ENCODE results near the gene TM2D3. TPM values are rescaled to one million over a fixed set of nuclear protein-coding genes. Genes with fewer than 3 reads are reported as not detected.
"Not testable (repeated sequence)": the region's sequence is repeated elsewhere in the genome, so short reads cannot be mapped to it uniquely, and the experiment has no call there.

TM2D3 gene
- total RNA-seq, 1 donor from 2014 or later: 51.2 TPM

- TF ChIP-seq CTCF (IDR thresholded peaks at IDR 0.05; ENCODE audit: unreplicated experiment): no peak
- DNase-seq (ENCODE audit: low spot score in 2 of 2, unreplicated experiment in 2 of 2): no peak
- H3K27ac Mint-ChIP-seq: no peak overlapping the region
These were observed 6.0 kb upstream of the TM2D3 start for GRCh38 chr15:101657968-101658784.

DNA sequence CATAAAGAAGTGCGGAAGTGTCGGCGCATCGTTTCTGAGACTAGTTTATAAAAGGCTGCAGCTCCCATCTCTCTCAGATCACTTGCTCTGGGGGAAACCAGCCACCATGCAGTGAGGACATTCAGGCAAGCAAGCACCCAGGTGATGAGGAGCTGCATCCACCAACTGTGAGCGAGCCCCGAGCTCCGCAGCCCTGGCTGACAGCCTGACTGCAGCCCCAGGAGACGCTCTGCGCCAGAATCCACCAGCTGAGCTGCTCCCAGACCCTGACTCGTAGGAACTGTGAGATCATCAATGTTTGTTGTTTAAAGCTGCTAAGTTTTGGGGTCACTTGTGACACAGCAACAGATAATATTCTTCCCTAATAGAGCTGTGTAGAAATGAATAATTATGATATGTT is 5.0 kb upstream of the TM2D3 start:
- Mint-ChIP-seq H3K4me3 (no peak overlapping the region), H3K4me1 (peaks cover 4% of the 10 kb centered on the region), H3K27me3 (ENCODE audit: low read depth) (no peaks in the 10 kb centered on the region), H3K9me3 (no peaks in the 10 kb centered on the region), H3K27ac (no peak overlapping the region), H3K36me3 (peaks cover 8% of the 10 kb centered on the region)
- no peak for DNase-seq (ENCODE audit: low spot score in 2 of 2, unreplicated experiment in 2 of 2)
- TF ChIP-seq CTCF (IDR thresholded peaks at IDR 0.05; ENCODE audit: unreplicated experiment): no peak

More at GRCh38 chr15:101657968-101658784, 6.0 kb upstream of the TM2D3 start:
- Mint-ChIP-seq H3K4me1 (peaks cover 4% of the 10 kb centered on the region), H3K27me3 (ENCODE audit: low read depth) (no peaks in the 10 kb centered on the region), H3K36me3 (peaks cover 8% of the 10 kb centered on the region), H3K9me3 (no peaks in the 10 kb centered on the region), H3K4me3 (no peak overlapping the region)

DNA sequence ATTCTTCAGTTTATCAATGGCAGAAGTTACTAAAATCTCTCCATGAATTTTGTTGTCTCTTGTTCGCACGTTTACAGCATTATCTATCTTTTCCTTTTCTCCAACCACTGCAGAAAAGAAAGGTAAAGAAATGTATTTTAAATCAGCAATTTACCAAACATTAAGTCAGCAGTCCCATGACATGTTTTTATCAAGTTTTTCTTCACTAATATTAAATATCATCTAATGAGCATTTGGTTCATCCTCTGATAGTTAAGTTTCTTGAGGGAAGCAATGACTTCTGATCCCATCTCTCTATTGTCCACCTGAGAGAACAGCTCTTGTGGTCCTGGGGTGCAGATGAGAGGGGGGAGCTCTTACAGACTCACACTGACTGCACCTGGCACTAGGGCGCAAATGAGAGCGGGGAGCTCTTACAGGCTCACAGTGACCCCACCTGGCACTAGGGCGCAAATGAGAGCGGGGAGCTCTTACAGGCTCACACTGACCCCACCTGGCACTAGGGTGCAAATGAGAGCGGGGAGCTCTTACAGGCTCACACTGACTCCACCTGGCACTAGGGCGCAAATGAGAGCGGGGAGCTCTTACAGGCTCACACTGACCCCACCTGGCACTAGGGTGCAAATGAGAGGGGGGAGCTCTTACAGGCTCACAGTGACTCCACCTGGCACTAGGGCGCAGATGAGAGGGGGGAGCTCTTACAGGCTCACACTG is 2.6 kb upstream of the TM2D3 start:
- not testable (repeated sequence) for H3K9me3 Mint-ChIP-seq; H3K27ac Mint-ChIP-seq; DNase-seq (ENCODE audit: low spot score in 2 of 2, unreplicated experiment in 2 of 2); H3K36me3 Mint-ChIP-seq; H3K27me3 Mint-ChIP-seq (ENCODE audit: low read depth); H3K4me3 Mint-ChIP-seq
- peaks cover 15% of the 10 kb centered on the region for H3K4me1 Mint-ChIP-seq

DNA sequence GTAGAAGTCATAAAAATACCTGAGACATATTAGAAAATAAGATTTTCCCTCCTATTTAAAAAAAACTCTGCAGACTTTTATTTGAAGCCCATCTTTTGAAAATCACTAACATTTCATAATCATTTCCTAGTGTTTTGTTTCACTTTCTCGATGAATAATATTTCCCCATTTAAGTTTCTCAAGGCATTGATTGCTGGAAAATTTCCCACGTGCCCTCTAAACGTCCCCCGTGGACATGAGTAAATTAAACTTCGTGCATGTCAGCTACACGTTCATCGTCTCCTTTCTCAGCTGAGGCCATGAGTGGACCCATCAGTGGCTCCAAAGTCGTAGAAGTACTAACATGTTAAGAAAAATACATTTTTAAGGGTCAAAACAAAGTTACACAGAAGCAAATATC is 2.0 kb upstream of the TM2D3 start:
- Mint-ChIP-seq H3K9me3 (no peaks in the 10 kb centered on the region), H3K36me3 (peaks cover 4% of the 10 kb centered on the region), H3K27me3 (ENCODE audit: low read depth) (no peaks in the 10 kb centered on the region), H3K4me1 (peaks cover 15% of the 10 kb centered on the region), H3K27ac (no peak overlapping the region), H3K4me3 (peak overlapping the region; percentile 15)
- no peak for DNase-seq (ENCODE audit: low spot score in 2 of 2, unreplicated experiment in 2 of 2)
- no peak for TF ChIP-seq CTCF (IDR thresholded peaks at IDR 0.05; ENCODE audit: unreplicated experiment)

DNA sequence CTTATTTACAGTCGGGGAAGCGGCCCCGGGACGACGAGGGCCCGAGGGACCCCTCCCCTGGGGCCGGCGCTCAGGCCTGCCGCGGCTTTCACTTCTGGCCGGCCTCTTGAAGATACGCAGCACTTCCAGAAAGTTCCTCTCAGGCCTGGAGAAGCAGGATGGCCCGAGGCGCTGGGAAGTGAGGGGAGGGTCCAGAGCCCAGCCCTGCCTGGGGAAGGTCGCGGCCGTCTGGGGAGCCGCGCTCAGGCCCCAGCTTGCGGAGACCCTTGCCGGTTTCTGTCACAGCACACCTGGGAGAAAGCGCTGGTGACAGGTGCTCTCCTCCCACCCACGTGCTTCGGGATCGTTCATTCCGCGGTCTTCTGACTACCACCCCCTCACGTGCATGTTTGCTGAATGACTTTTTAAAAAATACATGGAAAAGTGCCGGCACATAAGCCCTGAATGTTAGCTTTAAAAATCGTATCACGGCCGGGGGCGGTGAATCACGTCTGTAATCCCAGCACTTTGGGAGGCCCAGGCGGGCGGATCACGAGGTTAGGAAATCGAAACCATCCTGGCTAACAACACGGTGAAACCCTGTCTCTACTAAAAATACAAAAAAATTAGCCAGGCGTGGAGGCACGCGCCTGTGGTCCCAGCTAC is 727 bp upstream of the TM2D3 start:
- peak overlapping the region; percentile 86 for H3K4me3 Mint-ChIP-seq
- no peaks in the 10 kb centered on the region for H3K9me3 Mint-ChIP-seq
- DNase-seq (ENCODE audit: low spot score in 2 of 2, unreplicated experiment in 2 of 2): peak in 1 of 2 experiments; percentile 27
- peak overlapping the region; percentile 91 for H3K27ac Mint-ChIP-seq
- TF ChIP-seq CTCF (IDR thresholded peaks at IDR 0.05; ENCODE audit: unreplicated experiment): no peak
- peaks cover 12% of the 10 kb centered on the region for H3K4me1 Mint-ChIP-seq
- no peaks in the 10 kb centered on the region for H3K27me3 Mint-ChIP-seq (ENCODE audit: low read depth)
- peaks cover 6% of the 10 kb centered on the region for H3K36me3 Mint-ChIP-seq
